Measurements from ENCODE around the gene KIRREL3.

KIRREL3 gene

GRCh38 chr11:126430581-126431335, 569.8 kb downstream of the KIRREL3 start:
- no peak for DNase-seq

DNA sequence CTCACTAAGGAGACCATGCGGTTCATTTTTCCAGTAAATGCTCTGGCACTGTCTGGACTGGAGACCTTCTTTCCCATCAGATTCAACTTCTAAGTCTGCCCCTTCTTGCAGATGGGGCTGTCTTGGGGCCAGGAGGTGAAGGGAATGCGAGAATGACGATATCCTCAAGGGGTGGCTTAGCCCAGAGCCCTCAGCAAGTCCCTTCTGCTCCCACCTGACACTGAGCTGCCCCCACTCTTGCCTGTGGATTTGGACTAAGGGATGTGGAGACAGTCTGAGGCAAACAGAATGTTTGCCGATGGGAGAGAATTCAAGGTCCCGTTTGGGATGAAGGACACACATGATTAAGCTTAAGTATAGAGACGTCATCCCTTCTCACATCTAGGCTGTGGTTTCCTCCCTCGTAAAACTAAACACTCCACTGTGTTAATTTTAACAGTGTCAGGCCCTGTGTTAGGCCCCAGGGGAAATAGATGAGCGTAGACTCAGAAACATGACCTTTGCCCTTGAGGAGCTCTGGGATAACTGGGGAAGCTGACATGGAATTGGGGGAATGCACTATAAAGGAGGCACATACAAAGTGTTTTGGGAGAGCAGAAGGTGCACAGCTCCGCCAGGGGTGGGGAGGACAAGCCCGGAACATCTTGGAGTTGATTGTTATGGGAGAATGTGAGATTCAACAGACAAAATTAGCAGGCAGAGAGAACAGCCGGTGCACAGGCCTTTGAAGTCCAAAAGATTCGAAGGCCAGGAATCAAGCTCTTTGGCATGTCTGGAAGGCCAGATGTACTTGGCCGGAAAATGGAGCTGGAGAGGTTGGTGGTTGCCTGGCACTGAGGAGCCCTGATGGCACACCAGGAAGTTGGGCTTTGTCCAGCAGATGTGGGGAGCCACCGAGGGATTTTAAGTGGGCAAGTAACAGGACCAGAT, 573.5 kb downstream of the KIRREL3 start:
- DNase-seq: no peak

GRCh38 chr11:126426106-126426505, 574.5 kb downstream of the KIRREL3 start:
- no peak for DNase-seq

DNA sequence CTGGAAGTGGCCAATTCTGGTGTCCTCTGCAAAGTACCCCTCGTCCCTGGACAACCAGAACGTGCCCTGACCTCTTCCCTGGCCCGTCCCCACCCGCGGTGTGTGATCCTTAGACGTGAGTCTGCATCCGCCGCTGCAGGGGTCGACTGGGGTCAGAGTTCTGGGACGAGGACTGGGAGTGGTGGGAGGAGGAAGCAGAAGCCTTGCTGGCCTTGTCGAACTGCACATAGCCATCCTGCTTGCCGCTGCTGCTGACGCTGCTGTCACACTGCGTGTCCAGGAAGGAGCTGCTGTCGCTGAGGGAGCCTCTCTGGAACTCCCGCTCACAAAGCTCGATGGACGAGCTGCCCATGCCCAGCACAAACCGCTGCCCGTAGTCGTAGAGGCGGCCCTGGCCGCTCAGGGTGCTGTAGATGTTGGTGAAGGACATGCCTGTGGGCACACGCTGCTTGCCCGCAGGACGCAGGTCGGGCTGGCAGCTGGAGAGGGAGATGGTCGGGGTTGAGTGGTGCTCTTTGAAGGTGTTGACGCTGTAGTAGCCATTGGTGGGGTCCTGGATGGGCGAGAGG, 576.0 kb downstream of the KIRREL3 start:
- DNase-seq: no peak

DNA sequence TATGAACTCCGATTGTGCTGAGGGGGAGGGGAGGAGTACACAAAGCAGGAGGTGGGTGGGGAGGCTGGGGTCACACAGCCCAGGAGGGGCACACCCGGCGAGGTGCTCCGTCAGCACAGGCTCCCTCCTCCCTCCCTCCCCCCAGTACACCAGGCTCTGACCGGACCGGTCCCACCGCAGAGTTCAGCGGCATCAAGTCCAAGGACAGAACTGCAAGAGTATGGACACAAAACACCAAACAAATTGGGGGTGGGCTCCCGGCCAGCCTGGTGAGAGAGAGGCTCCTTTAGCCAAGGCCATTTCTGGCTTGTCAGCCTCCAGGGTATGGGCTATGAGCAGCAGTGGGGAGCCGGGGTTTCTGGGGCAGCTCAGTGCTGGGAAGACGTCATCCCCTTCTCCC, 576.8 kb downstream of the KIRREL3 start:
- no peak for DNase-seq

DNA sequence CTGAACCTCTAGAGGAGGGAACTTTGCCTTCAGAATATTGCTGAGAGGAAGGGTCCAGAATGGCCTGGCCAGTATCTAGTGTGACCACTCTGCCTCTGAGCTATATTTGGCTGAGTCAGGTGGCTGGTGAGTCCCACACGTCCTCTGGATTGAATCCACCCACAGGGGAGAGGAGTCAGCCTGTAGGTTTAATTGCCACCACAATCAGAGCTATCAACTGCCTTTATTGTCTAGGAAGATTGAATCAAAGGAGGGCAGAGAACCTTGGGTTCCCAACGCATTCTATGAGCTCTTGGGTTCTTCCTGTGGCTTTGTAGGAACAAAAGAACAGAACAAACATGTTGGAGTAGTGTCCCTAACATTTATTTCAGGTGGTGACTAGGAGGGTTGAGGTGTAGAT, 577.4 kb downstream of the KIRREL3 start:
- DNase-seq: no peak

DNA sequence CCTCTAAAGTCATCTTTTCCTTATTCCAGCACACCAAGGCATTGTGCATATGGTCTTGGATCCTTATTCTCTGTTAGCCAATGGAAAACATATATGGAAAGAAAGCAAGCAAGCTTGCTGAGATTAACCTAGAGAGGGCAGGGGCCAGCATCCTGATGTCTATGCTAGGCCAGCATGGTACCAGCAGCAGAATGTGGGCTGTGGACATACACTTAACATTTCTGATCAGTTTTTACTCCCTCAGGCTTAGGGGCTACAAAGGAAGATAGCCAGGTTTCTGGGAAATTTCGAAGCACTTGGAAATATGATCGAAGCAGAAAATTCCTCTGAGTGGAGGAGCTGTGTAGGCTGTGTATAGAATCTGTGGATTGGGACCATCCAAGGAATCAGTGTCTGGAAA, 578.1 kb downstream of the KIRREL3 start:
- DNase-seq: no peak

DNA sequence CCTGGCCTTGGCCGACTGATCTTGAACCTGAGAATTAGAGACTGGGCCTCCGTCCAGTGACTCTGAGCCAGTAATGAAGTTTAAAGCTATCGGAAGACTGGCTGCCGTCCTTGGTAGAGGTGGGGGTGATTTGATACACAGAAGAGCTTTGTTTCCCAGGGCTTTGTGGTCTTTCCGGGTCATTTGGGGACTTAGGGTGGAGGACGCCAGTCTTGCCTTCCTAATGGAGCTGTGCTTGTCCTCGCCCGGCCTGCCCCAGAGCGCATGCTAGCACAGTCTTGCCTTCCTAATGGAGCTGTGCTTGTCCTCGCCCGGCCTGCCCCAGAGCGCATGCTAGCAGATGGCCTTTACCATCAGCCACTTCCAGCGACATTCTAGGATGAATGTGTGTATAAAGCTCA, 579.3 kb downstream of the KIRREL3 start:
- DNase-seq: no peak

DNA sequence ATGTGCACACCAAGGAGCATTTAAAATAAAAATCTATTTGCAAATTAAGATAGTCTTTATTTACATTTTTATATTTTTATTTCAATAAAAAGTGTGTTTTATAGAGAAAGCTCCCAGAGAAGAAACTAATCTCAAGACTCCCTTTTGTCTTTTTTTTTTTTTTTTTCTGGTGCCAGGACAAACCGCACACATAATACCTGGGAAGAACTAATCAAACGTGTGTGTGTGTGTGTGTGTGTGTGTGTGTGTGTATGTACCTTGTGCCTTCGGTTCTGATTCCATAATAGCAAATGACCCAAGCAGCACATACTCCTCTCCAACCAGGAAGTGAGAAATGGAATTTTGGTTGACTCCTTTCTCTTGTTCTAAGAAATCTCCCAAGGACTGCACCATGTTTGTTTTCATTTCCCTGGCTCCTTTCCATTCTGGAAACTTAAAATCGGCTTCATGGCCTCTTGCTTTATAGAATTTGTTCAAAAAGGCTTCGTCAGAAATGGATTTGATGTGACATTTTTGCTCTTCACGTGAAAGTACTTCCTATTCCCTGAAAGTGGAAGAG, 579.8 kb downstream of the KIRREL3 start:
- no peak for DNase-seq

- no peak for DNase-seq
These were observed 580.5 kb downstream of the KIRREL3 start for GRCh38 chr11:126419801-126420697.

- DNase-seq: no peak
These were observed 581.7 kb downstream of the KIRREL3 start for GRCh38 chr11:126418887-126419286.

- no peak for DNase-seq
These were observed 583.3 kb downstream of the KIRREL3 start for GRCh38 chr11:126417091-126417862.

DNA sequence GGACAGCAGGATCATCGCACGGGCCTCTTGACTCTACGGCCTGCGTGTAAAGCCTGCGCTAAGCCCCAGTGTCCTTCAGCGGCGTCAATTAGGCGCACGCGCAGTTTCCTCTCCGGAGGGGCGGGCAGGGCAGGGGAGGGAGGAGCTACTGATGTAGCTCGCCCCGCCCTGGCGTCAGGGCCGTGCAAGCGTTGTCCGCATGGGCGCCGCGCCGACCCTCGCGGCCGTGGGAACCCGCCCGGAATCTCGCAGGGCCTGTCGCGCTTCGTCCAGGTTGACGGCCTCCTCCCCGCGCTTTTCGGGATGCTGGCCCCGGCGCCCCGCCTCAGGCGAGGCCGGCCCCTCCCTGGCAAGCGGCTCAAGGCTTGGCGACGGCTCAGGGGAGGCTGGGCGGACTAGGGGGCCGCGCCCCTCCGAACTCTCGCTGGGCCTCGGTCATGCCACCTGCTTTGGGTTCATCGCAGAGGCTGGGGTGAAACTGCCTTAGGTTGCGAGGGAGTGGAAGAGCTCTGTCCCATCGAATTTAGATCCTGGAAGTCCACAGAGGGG, 584.0 kb downstream of the KIRREL3 start:
- DNase-seq: peak; percentile 86

GRCh38 chr11:126415669-126416420, 584.7 kb downstream of the KIRREL3 start:
- DNase-seq: no peak

DNA sequence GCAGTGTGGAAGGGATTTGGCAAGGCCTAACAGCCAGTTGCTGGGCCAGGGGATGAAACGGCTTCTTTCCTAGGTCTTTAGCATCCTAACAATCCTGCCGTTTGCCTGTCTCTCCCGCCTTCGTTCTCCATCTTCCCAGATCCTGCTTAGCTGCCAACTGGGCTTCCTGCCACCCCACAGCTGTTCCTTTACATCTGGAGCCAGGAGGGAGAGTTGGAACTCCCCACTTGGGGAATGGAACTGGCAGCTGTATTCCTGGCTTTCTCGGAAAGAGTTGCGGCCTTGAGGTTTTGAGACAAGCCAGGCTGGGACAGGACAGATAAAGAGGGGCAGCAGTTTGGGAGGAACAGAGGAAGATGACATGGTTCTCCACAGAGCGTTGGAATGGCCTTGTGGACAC, 585.4 kb downstream of the KIRREL3 start:
- no peak for DNase-seq

DNA sequence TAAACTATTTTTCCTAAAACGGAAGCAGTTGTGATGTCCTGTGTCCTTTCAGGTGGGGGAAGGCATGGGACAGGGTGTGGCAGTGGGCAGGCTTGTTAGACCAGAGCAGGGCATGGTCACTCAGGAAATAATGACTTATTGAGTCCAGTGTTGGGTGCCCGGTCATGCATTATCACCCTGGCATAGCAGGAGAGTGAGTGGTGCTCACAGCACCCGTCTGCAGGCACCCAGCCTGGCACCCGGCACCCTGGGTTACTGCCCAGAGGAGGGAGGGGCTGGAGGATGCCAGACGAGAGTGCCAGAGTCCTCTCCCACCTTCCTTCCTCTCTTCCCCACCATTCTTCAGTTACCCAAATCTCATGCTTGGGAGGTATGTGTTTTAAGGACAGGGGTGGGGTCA, 586.0 kb downstream of the KIRREL3 start:
- no peak for DNase-seq

DNA sequence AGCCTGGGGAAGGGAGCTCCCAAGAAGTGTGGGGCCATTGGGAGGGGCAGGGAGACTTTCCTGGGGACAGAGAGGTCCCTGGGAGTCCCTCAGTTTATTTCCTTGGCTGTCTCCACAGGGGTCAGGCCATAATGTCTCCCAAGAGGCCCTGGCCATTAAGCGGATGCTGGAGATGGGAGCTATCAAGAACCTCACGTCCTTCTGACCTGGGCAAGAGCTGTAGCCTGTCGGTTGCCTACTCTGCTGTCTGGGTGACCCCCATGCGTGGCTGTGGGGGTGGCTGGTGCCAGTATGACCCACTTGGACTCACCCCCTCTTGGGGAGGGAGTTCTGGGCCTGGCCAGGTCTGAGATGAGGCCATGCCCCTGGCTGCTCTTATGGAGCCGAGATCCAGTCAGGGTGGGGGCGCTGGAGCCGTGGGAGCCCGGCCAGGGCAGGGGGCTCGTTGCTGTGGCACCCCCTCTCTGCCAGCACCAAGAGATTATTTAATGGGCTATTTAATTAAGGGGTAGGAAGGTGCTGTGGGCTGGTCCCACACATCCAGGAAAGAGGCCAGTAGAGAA, 586.6 kb downstream of the KIRREL3 start:
- DNase-seq: no peak

GRCh38 chr11:126413426-126413825, 587.1 kb downstream of the KIRREL3 start:
- no peak for DNase-seq

- no peak for DNase-seq
These were observed 588.6 kb downstream of the KIRREL3 start for GRCh38 chr11:126411971-126412381.

- DNase-seq: no peak
These were observed 589.9 kb downstream of the KIRREL3 start for GRCh38 chr11:126410649-126411048.

Data from NCI-H510A (cell line).